Smooth muscle cell (in vitro differentiated cells): ENCODE data around the gene CRACR2A. TPM values are rescaled to one million over a fixed set of nuclear protein-coding genes. Genes with fewer than 3 reads are reported as not detected.

Experiments
- DNase-seq: peaks from one replicate; lab custom pipeline; 2025; ENCODE audit not compliant: unreplicated experiment; lab: John Stamatoyannopoulos, UW
- H2AFZ ChIP-seq: fragments of 200-600 bp; sonication (generic); 2 replicates; pipeline ENCODE4 v1.6.0; 2016; ENCODE audit warnings: antibody characterized with exemption, low read depth, mild to moderate bottlenecking
- H3F3A ChIP-seq: fragments of 200-600 bp; sonication (generic); 2 replicates; pipeline ENCODE4 v1.6.0; 2017; ENCODE audit warnings: antibody characterized with exemption, low read depth
- H3K27ac ChIP-seq: fragments of 200-600 bp; sonication (generic); 2 replicates; pipeline ENCODE4 v1.5.1; 2016; ENCODE audit warnings: low read depth, mild to moderate bottlenecking
- H3K27me3 ChIP-seq: fragments of 200-600 bp; sonication (generic); 2 replicates; pipeline ENCODE4 v1.6.1; 2016; ENCODE audit warnings: low read depth, mild to moderate bottlenecking
- H3K36me3 ChIP-seq: fragments of 200-600 bp; sonication (generic); 2 replicates; pipeline ENCODE4 v1.5.1; 2016; ENCODE audit warnings: low read depth
- H3K4me1 ChIP-seq: fragments of 200-600 bp; sonication (generic); 2 replicates; pipeline ENCODE4 v1.5.1; 2016; ENCODE audit warnings: low read depth
- H3K4me2 ChIP-seq: fragments of 200-600 bp; sonication (generic); 2 replicates; pipeline ENCODE4 v1.6.0; 2016; ENCODE audit warnings: mild to moderate bottlenecking
- H3K4me3 ChIP-seq: fragments of 200-600 bp; sonication (generic); 2 replicates; pipeline ENCODE4 v1.5.1; 2016; ENCODE audit warnings: mild to moderate bottlenecking
- H3K79me2 ChIP-seq: fragments of 200-600 bp; sonication (generic); 2 replicates; pipeline ENCODE4 v1.6.0; 2016; ENCODE audit warnings: low read depth, mild to moderate bottlenecking
- H3K9ac ChIP-seq: fragments of 200-600 bp; sonication (generic); 2 replicates; pipeline ENCODE4 v1.6.0; 2016; ENCODE audit warnings: low read depth
- H3K9me3 ChIP-seq: fragments of 200-600 bp; sonication (generic); replicated peaks from 2 replicates; pipeline ENCODE4 v1.5.1; 2016; ENCODE audit warnings: low read depth
- H4K20me1 ChIP-seq: fragments of 200-600 bp; sonication (generic); 2 replicates; pipeline ENCODE4 v1.6.0; 2016; ENCODE audit warnings: low read depth
- WGBS: methylation state at CpG from one replicate; pipeline ENCODE4 v1.1.7; 2016; ENCODE audit warnings: low lambda C conversion rate; 5-methylcytosine and 5-hydroxymethylcytosine counted together
- polyA plus RNA-seq: library from polyadenylated mRNA; unstranded; fragments of >200 nt; fragmentation: Nextera tagmentation; extraction: Ambion mirVana; gene quantifications from 2 replicates; pipeline ENCODE4 v1.2.1, GENCODE V29; 2016
- total RNA-seq: library from RNA; depleted of rRNA; stranded (reverse); fragments of >200 nt; gene quantifications from 2 replicates; pipeline ENCODE4 v1.2.3, GENCODE V29; 2014
- TF ChIP-seq, protein P1 (sequence below): fragments of 200-600 bp; sonication (generic); IDR thresholded peaks from 2 replicates; pipeline ENCODE4 v1.5.1; 2017; ENCODE audit warnings: borderline replicate concordance, mild to moderate bottlenecking, antibody characterized with exemption; ENCODE audit not compliant: insufficient read depth, poor library complexity, severe bottlenecking

The CRACR2A gene
- total and polyA plus RNA-seq, 2 experiments from 2014 or later, result 0.99 to 1.3 TPM

DNA sequence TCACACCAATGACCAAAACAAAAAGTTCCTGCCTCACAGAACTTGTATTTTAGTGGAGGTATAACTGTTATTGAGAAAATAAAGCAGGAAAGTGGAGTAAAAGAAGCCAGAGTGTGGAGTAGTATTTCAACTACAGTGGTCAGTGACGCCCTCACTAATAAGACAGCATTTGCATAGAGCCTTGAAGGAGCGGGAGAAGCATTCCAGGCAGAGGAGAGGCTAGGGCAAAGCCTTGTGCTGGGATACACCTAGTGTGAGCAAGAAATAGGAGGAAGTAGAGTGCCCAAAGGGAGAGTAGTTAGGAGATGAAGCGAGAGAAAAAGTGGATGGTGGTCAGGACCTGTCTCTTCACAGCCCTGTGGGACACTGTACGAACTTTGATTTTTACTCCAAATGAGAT is 107.8 kb downstream of the CRACR2A start:
- H3F3A ChIP-seq, result no peaks in the 10 kb centered on the region
- H3K4me2 ChIP-seq, result no peak overlapping the region
- TF ChIP-seq, protein P1, sequence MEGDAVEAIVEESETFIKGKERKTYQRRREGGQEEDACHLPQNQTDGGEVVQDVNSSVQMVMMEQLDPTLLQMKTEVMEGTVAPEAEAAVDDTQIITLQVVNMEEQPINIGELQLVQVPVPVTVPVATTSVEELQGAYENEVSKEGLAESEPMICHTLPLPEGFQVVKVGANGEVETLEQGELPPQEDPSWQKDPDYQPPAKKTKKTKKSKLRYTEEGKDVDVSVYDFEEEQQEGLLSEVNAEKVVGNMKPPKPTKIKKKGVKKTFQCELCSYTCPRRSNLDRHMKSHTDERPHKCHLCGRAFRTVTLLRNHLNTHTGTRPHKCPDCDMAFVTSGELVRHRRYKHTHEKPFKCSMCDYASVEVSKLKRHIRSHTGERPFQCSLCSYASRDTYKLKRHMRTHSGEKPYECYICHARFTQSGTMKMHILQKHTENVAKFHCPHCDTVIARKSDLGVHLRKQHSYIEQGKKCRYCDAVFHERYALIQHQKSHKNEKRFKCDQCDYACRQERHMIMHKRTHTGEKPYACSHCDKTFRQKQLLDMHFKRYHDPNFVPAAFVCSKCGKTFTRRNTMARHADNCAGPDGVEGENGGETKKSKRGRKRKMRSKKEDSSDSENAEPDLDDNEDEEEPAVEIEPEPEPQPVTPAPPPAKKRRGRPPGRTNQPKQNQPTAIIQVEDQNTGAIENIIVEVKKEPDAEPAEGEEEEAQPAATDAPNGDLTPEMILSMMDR, result no peak

DNA sequence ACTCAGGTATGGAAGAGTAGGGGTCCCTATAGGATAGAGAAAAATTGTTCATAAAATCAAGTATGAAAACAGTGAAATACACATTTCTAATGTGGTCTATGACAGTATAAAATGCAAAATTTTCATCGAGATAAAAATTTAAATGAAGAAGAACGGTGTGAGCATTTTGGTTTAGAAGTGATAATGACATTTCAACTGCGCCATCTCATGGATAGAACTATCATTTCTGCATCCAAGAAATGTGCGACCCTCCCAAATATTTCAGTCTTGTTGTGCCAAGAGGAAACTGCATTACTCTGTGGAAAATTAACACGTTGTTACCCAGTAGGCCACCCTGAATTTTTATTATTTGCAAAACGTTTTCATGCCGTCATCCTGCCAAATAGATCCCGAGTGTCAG is 108.8 kb downstream of the CRACR2A start:
- TF ChIP-seq, protein P1, result no peak
- H2AFZ ChIP-seq, result no peak overlapping the region
- no peaks in the 10 kb centered on the region for H3K79me2 ChIP-seq

More for the DNA sequence above, 107.8 kb downstream of the CRACR2A start:
- Histone ChIP-seq H3K9ac (no peak overlapping the region), H2AFZ (no peak overlapping the region), H3K36me3 (no peaks in the 10 kb centered on the region), H3K4me1 (no peaks in the 10 kb centered on the region), H3K27me3 (no peaks in the 10 kb centered on the region), H3K79me2 (no peaks in the 10 kb centered on the region), H3K27ac (no peak overlapping the region), H3K9me3 (no peaks in the 10 kb centered on the region), H4K20me1 (no peaks in the 10 kb centered on the region), H3K4me3 (no peak overlapping the region)
- no peak for DNase-seq
- WGBS, result 81% methylated on average over 4 of the region's 4 CpGs

DNA sequence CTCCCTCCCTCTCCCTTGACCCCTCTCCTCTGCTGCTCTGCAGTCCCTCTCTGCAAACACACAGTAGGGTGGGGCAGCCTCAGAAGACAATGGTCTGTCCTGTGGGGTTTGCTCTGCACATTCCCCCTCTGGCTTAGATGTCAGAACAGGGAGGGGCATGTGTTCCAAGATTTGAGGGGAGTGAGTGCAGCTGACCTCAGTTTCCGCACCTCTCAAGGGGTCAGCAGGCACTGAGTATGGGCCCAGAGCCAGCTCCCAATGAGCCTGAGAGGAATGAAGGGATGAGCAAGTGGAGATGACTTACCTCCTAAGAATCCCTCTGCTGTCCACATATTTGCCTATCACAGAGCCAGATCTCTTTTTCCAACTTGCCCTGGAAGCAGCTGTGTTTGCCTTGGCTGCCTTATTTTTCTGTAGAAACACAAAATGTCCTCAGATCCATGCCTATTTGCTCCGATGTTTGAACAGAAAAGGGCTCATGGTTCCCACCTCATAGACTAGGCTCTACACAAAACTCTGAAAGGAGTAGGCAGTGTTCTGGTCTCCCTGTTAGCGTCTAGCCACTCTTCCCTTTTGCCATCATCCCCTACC is 111.4 kb downstream of the CRACR2A start:
- TF ChIP-seq, protein P1, result no peak
- Histone ChIP-seq H3K36me3 (no peaks in the 10 kb centered on the region), H3F3A (no peaks in the 10 kb centered on the region), H3K4me1 (peaks cover 3% of the 10 kb centered on the region), H3K27me3 (no peaks in the 10 kb centered on the region), H3K9me3 (no peaks in the 10 kb centered on the region), H2AFZ (no peak overlapping the region), H3K9ac (no peak overlapping the region), H3K4me3 (no peak overlapping the region), H3K79me2 (no peaks in the 10 kb centered on the region), H4K20me1 (no peaks in the 10 kb centered on the region), H3K27ac (no peak overlapping the region), H3K4me2 (peak overlapping the region; percentile 14)
- WGBS, result 76% methylated on average over 3 of the region's 3 CpGs
- no peak for DNase-seq

More for the DNA sequence above, 108.8 kb downstream of the CRACR2A start:
- Histone ChIP-seq H3K36me3 (no peaks in the 10 kb centered on the region), H3K4me1 (no peaks in the 10 kb centered on the region), H3K4me3 (no peak overlapping the region), H3K9me3 (no peaks in the 10 kb centered on the region), H3K4me2 (no peak overlapping the region), H3K27ac (no peak overlapping the region), H4K20me1 (no peaks in the 10 kb centered on the region), H3K27me3 (no peaks in the 10 kb centered on the region), H3F3A (no peaks in the 10 kb centered on the region), H3K9ac (no peak overlapping the region)
- WGBS, result 78% methylated on average over 8 of the region's 8 CpGs
- DNase-seq, result no peak

DNA sequence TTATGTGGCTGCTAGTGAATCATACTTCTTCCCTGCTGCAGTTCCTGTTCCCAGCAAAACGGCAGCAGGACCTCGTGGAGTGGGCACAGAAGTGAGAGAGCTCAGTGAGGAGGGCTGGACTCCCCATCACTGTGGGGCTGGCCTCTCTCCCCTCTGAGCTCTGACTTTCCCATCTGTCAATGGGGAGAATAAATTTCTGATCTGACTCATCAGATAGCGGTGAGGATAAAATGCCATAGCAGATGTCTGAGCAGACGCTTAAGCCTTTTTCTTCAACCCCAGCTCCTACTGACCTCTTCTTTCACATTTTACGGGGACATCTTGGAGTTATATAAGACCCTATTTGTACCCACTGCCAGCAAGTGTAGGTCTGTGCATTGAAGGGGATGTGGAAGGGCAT is 116.6 kb downstream of the CRACR2A start:
- no peak overlapping the region for H3K9ac ChIP-seq
- H3K9me3 ChIP-seq, result no peaks in the 10 kb centered on the region
- no peaks in the 10 kb centered on the region for H3F3A ChIP-seq
- H3K36me3 ChIP-seq, result no peaks in the 10 kb centered on the region
- 81% methylated on average over 5 of the region's 5 CpGs for WGBS
- no peak overlapping the region for H3K4me2 ChIP-seq
- H3K27ac ChIP-seq, result no peak overlapping the region
- DNase-seq, result no peak
- H2AFZ ChIP-seq, result no peak overlapping the region
- H3K79me2 ChIP-seq, result no peaks in the 10 kb centered on the region
- H3K4me1 ChIP-seq, result peaks cover 3% of the 10 kb centered on the region
- TF ChIP-seq, protein P1, result no peak
- H3K4me3 ChIP-seq, result no peak overlapping the region
- H4K20me1 ChIP-seq, result no peaks in the 10 kb centered on the region
- no peaks in the 10 kb centered on the region for H3K27me3 ChIP-seq
